Keratinocyte (primary cell): ENCODE data around the gene CWC22. TPM values are rescaled to one million over a fixed set of nuclear protein-coding genes. Genes with fewer than 3 reads are reported as not detected.

Source experiments
- DNase-seq: peaks from one replicate; pipeline ENCODE4 v3.0.0-alpha.2; 2011; ENCODE audit warnings: low read depth, missing footprints, low spot score
- FAIRE-seq: peaks from 2 replicates; lab custom pipeline; 2011; peaks lifted over from hg19 to GRCh38; lab: Jason Lieb, UNC
- H2AFZ ChIP-seq: 2 replicates; pipeline ENCODE4 v1.6.0; 2012; ENCODE audit warnings: low read length, control low read depth, inconsistent platforms; ENCODE audit not compliant: control insufficient read depth
- H3K27ac ChIP-seq: 2 replicates; pipeline ENCODE4 v1.5.1; 2011; ENCODE audit warnings: low read length; ENCODE audit not compliant: control insufficient read depth, insufficient read depth
- H3K27me3 ChIP-seq: 3 replicates; pipeline ENCODE4 v1.6.0; 2011; ENCODE audit warnings: low read length; ENCODE audit not compliant: control insufficient read depth, insufficient read depth; ENCODE audit errors: extremely low read depth
- H3K36me3 ChIP-seq, 2 experiments: 2 replicates in 1 of 2; 3 replicates in 1 of 2; pipeline ENCODE4 v1.5.1; 2011; ENCODE audit warnings: low read length in 2 of 2, mild to moderate bottlenecking in 1 of 2; ENCODE audit not compliant: control insufficient read depth in 2 of 2, insufficient read depth in 2 of 2; ENCODE audit errors: extremely low read depth in 1 of 2
- H3K4me1 ChIP-seq: 3 replicates; pipeline ENCODE4 v1.5.1; 2011; ENCODE audit warnings: low read length; ENCODE audit not compliant: control insufficient read depth, insufficient read depth; ENCODE audit errors: extremely low read depth
- H3K4me2 ChIP-seq: 3 replicates; pipeline ENCODE4 v1.6.0; 2011; ENCODE audit warnings: low read depth, low read length; ENCODE audit not compliant: control insufficient read depth, insufficient read depth; ENCODE audit errors: extremely low read depth
- H3K4me3 ChIP-seq, 3 experiments: fragments of 200-600 bp in 1 of 3; sonication (generic) in 1 of 3; 2 replicates in 2 of 3; 3 replicates in 1 of 3; pipeline ENCODE4 v1.5.1; 2011 to 2016; ENCODE audit warnings: low read length in 3 of 3, mild to moderate bottlenecking in 3 of 3, control low read depth in 2 of 3, inconsistent platforms in 1 of 3, low read depth in 1 of 3, mixed read lengths in 1 of 3, mixed run types in 1 of 3, moderate library complexity in 1 of 3; ENCODE audit not compliant: control insufficient read depth in 2 of 3, insufficient read depth in 2 of 3; ENCODE audit errors: extremely low read depth in 1 of 3
- H3K79me2 ChIP-seq: 2 replicates; pipeline ENCODE4 v1.6.0; 2012; ENCODE audit warnings: low read length; ENCODE audit not compliant: control insufficient read depth, insufficient read depth
- H3K9ac ChIP-seq: 3 replicates; pipeline ENCODE4 v1.6.0; 2011; ENCODE audit warnings: low read length; ENCODE audit not compliant: control insufficient read depth, insufficient read depth; ENCODE audit errors: extremely low read depth
- H3K9me1 ChIP-seq: 3 replicates; pipeline ENCODE4 v1.6.0; 2011; ENCODE audit warnings: low read length; ENCODE audit not compliant: control insufficient read depth, insufficient read depth; ENCODE audit errors: extremely low read depth
- H3K9me3 ChIP-seq: 2 replicates; pipeline ENCODE4 v1.5.1; 2012; ENCODE audit warnings: low read depth, low read length; ENCODE audit not compliant: control insufficient read depth
- H4K20me1 ChIP-seq: 3 replicates; pipeline ENCODE4 v1.6.0; 2011; ENCODE audit warnings: low read length; ENCODE audit not compliant: control insufficient read depth, insufficient read depth; ENCODE audit errors: extremely low read depth
- EZH2 ChIP-seq: IDR thresholded peaks from one replicate; pipeline ENCODE4 v1.6.1; 2012; ENCODE audit warnings: inconsistent platforms, mild to moderate bottlenecking, low read length, moderate library complexity
- dilution Hi-C: fragments of 300-500 bp; cut with MboI; formaldehyde crosslinking; loops from one replicate; pipeline ENCODE4 v1.7.0; 2020; ENCODE audit warnings: low sequenced_read_pairs; ENCODE audit not compliant: extremely low pct_ligation_motif_present
- polyA plus RNA-seq, 5 experiments: library from polyadenylated mRNA; depleted of rRNA in 3 of 5; stranded (reverse) in 3 of 5; stranded (forward) in 1 of 5; unstranded in 1 of 5; fragments of >200 nt; gene quantifications; 1 replicate in 1 of 5; 2 replicates in 3 of 5; 3 replicates in 1 of 5; pipeline versions ENCODE4 v1.2.1 to v1.2.3, GENCODE V29; 2011 to 2012; ENCODE audit warnings: missing spikeins in 2 of 5, low read depth in 1 of 5, low replicate concordance in 1 of 5
- TF ChIP-seq, protein P1 (sequence below), 3 experiments: IDR thresholded peaks in 1 of 3; conservative IDR thresholded peaks in 1 of 3; optimal IDR thresholded peaks in 1 of 3; 2 replicates in 2 of 3; 3 replicates in 1 of 3; pipeline versions ENCODE3 to v1.5.1; 2011; ENCODE audit warnings: low read length in 3 of 3, mild to moderate bottlenecking in 3 of 3, moderate library complexity in 2 of 3, control low read depth in 1 of 3, inconsistent platforms in 1 of 3; ENCODE audit not compliant: insufficient read depth in 2 of 3; ENCODE audit errors: extremely low read depth in 1 of 3

The CWC22 gene
- polyA plus RNA-seq, 1 donor (not counting 4 experiments of a cell fraction or from before 2014, with no cell fraction given), result 8.8 TPM

DNA sequence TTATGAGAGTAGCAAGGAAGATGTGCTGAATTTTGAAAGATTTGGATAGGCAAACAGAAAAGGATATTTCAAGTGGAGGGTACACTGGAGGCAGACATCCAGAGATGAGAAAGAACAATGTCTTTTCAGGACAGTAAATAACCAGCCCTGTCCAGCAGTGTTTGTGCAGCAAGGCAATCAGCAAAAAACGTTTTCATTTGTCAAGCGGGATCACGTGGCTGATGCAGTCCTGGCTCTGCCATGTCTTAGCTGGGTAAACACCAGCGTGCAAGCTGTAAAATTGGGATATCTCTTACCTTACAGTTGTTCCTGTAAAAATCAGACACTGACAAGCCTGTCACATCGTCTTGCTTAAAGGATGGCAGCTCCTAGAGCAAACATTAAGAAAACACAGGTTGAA lies 67.8 kb downstream of the CWC22 start:
- Histone ChIP-seq H3K79me2 (no peaks in the 10 kb centered on the region), H3K4me1 (no peaks in the 10 kb centered on the region), H3K4me3 (no peak overlapping the region), H3K4me2 (no peak overlapping the region), H3K27ac (no peak overlapping the region), H3K9ac (no peak overlapping the region), H2AFZ (no peak overlapping the region), H3K36me3 (peaks cover 0 to 2% of the 10 kb centered on the region in 2 experiments), H3K9me3 (no peaks in the 10 kb centered on the region), H3K27me3 (no peaks in the 10 kb centered on the region), H4K20me1 (no peaks in the 10 kb centered on the region), H3K9me1 (no peaks in the 10 kb centered on the region)
- no peak for DNase-seq
- TF ChIP-seq EZH2, result no peak
- TF ChIP-seq, protein P1, sequence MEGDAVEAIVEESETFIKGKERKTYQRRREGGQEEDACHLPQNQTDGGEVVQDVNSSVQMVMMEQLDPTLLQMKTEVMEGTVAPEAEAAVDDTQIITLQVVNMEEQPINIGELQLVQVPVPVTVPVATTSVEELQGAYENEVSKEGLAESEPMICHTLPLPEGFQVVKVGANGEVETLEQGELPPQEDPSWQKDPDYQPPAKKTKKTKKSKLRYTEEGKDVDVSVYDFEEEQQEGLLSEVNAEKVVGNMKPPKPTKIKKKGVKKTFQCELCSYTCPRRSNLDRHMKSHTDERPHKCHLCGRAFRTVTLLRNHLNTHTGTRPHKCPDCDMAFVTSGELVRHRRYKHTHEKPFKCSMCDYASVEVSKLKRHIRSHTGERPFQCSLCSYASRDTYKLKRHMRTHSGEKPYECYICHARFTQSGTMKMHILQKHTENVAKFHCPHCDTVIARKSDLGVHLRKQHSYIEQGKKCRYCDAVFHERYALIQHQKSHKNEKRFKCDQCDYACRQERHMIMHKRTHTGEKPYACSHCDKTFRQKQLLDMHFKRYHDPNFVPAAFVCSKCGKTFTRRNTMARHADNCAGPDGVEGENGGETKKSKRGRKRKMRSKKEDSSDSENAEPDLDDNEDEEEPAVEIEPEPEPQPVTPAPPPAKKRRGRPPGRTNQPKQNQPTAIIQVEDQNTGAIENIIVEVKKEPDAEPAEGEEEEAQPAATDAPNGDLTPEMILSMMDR (optimal IDR thresholded peaks at IDR 0.05 in 1 of 3, IDR thresholded peaks at IDR 0.05 in 1 of 3, conservative IDR thresholded peaks at IDR 0.05 in 1 of 3; ENCODE audit: extremely low read depth in 1 of 3, insufficient read depth in 2 of 3, low read length in 3 of 3), result no peak
- no peak for FAIRE-seq
- dilution Hi-C loops, result no loop called here

DNA sequence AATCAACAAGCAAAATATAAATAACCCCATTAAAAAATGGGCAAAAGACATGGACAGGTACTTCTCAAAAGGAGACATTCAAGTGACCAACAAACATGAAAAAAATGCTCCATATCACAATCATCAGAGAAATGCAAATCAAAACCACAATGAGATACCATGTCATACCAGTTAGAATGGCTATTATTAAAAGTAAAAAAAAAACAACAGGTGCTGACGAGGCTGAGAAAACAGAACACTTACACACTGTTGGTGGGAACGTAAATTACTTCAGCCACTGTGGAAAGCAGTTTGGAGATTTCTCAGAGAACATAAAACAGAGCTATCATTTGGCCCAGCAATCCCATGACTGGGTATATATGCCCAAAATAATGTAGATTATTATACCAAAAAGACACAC lies 69.1 kb downstream of the CWC22 start:
- no peaks in the 10 kb centered on the region for H4K20me1 ChIP-seq
- H3K4me3 ChIP-seq, result no peak overlapping the region
- no peaks in the 10 kb centered on the region for H3K9me1 ChIP-seq
- DNase-seq, result no peak
- no peak overlapping the region for H3K4me2 ChIP-seq
- TF ChIP-seq, protein P1 (optimal IDR thresholded peaks at IDR 0.05 in 1 of 3, IDR thresholded peaks at IDR 0.05 in 1 of 3, conservative IDR thresholded peaks at IDR 0.05 in 1 of 3; ENCODE audit: extremely low read depth in 1 of 3, insufficient read depth in 2 of 3, low read length in 3 of 3), result no peak
- H3K79me2 ChIP-seq, result no peaks in the 10 kb centered on the region
- no peaks in the 10 kb centered on the region for H3K27me3 ChIP-seq
- dilution Hi-C loops, result no loop called here
- H3K27ac ChIP-seq, result no peak overlapping the region
- H2AFZ ChIP-seq, result no peak overlapping the region
- no peaks in the 10 kb centered on the region for H3K9me3 ChIP-seq
- no peak overlapping the region for H3K9ac ChIP-seq
- no peak for FAIRE-seq
- H3K36me3 ChIP-seq, result peaks cover 0 to 4% of the 10 kb centered on the region in 2 experiments
- no peaks in the 10 kb centered on the region for H3K4me1 ChIP-seq
